GM21381 (cell line): ENCODE results near the gene PRKRIP1.
"Not testable (repeated sequence)": the region's sequence is repeated elsewhere in the genome, so short reads cannot be mapped to it uniquely, and the experiment has no call there.

Experiments used
- ATAC-seq: cut with Tn5 transposase; IDR thresholded peaks from one replicate; pipeline ENCODE4 v1.9.1; 2021; ENCODE audit warnings: mild to moderate bottlenecking, moderate library complexity; ENCODE audit not compliant: unreplicated experiment

The PRKRIP1 gene

DNA sequence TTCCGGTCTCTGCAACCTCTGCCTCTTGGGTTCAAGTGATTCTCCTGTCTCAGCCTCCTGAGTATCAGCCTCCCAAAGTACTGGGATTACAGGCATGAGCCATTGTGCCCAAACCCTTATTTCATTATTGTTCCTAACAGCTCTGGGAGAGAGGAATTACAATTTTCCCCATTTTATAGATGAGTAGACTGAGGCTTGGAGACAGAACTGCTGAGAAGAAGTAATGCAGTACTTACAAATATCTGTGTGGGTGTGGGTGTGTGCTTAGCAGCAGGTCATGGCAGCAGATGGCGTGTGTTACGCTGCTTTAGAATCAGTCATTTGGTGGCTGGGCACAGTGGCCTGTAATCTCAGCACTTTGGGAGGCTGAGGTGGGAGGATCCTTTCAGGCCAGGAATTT is 7.4 kb downstream of the PRKRIP1 start:
- no peak for ATAC-seq

DNA sequence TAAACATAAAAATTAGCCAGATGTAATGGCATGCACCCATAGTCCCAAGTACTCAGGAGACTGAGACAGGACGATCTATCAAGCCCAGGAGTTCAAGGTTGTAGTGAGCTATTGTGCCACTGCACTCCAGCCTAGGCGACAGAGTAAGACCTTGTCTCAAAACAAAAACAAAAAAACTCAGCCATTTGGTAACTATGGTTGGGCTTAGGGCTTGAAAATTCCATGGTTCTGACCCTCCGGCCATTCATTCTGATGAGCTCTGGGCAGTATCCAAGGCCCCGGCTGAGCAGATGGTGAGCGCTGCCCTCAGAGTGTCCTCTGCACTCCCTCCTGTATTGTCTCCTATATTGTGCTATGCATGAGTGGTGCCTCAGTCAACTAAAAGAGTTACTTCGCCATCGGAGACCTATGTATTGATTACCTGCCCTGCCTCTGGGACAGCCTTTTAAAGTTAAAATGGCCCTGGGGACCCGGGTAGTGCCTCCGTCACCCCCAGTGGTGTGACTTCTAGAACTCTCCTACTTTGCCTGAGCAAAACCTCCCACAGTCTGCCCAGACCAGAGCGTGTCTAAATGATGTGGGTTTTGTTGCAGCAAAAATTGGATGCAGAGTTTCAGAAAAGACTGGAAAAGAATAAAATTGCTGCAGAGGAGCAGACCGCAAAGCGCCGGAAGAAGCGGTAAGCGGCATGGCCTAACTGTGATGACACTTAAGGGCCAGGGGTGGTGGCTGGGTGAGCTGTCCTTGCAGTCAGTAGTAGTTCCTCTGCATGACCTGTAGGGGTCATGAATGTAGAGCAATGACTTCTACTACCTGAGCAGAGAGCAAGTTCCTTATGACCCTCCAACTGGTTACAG is 8.1 kb downstream of the PRKRIP1 start:
- ATAC-seq: peak; percentile 63

DNA sequence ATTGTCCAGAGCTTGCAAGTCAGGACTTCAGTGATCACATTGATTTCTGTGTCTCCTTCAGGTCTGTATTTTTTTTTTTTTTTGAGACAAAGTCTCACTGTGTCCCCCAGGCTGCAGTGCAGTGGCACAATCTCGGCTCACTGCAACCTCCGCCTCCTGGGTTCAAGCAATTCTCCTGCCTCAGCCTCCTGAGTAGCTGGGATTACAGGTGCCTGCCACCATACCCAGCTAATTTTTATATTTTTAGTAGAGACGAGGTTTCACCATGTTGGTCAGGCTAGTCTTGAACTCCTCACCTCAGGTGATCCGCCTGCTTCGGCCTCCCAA is 8.7 kb downstream of the PRKRIP1 start:
- not testable (repeated sequence) for ATAC-seq

DNA sequence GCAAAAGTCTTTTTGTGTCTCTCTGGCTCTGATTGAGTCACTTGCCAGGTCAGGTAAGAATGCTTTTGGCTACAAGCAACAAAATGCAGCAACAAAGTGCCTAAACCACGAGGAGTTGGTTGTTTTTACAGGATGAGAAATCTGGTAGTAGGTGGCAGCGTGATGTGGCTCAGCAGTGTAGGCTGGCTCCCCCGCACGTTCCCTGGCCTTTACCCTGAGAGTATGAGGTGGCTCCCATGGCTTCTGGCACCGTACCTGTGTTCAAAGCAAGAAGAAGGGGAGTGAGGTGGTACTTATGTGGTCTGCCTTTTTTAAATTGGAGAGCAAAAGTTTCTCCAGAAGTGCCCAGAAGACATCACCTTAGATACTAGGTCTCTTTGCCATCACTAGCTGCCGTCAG is 11.7 kb downstream of the PRKRIP1 start:
- ATAC-seq: no peak

DNA sequence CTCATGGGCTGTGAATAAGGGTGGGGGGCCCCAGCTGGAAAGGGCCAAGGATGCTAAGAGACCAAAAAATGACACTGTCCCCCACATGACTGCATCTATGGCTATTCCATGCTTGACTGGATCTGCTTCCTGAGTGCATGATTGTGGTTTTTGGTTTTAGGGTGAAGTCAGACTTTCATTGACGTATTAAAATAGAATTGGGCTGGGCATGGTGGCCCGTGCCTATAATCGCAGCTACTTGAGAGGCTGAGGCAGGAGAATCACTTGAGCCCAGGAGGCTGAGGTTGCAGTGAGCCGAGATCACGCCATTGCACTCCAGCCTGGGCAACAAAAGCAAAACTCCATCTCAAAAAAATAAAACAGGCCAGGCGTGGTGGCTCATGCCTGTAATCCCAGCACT is 12.4 kb downstream of the PRKRIP1 start:
- peak; percentile 61 for ATAC-seq

DNA sequence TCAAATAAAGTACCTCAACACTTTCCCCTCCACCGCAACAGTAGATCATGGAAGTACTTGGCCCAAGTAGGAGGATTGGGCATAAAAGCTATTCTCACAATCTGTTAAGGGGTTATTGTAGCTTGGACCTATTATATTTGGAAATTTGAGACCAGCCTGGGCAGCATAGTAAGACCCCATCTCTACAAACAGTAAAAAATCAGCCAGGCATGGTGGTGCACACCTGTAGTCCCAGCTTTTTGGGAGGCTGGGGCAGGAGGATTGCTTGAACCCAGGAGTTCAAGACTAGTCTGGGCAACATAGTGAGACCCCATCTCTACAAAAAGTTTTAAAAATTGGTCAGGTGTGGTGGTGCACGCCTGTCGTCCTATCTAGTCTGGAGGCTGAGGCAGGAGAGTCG is 13.2 kb downstream of the PRKRIP1 start:
- ATAC-seq: no peak

DNA sequence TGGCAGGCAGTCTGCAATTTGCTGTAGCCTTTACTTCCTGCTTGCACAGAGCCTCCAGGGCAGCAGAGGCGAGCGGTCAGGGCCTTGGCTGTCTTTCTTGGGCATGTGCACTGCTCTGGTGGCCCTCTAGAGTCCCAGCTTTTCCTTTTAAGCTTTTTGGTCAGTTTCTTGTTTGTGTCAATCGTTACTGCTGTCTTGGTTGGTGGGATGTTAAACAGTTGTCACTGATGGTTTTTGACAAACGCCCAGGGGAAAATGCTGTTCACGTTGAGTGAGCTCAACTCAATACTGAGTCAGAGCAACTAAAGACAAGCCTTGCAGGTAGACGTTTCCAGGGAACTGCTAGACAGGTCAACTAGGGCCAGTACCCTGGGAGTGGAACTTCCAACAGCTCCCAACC is 14.0 kb downstream of the PRKRIP1 start:
- no peak for ATAC-seq

DNA sequence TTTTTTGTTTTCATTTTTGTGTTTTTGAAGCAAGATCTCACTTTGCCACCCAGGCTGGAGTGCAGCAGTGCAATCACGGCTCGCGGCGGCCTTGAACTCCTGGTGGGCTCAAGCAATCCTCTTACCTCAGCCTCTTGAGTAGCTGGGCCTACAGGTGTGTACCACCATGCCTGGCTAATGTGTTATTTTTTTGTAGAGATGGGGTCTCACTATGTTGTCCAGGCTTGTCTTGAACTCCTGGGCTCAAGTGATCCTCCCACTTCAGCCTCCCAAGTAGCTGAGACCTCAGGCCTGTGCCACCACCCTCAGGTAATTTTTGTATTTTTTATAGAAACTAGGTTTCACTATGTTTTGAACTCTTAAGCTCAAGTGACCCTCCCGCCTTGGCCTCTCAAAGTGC is 14.8 kb downstream of the PRKRIP1 start:
- no peak for ATAC-seq

DNA sequence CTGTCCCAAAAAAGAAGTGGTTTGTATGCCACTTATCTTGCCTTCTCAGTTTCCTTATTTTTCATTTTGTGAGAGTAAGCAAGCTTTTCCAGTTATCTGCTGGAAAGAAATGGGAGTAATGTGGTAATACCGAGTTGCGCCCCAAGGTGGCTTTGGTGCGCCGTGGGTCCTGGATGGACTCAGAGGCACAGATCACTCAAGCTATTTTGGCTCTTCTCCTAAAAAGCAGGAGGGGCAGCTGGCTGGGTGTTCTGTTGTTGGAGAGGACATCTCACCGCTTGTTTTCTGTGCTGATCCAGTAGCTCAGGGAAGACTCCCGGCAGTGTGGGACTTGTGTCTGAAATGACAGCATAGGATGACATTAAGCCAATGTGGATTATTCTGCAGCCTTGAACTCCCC is 16.4 kb downstream of the PRKRIP1 start:
- no peak for ATAC-seq

DNA sequence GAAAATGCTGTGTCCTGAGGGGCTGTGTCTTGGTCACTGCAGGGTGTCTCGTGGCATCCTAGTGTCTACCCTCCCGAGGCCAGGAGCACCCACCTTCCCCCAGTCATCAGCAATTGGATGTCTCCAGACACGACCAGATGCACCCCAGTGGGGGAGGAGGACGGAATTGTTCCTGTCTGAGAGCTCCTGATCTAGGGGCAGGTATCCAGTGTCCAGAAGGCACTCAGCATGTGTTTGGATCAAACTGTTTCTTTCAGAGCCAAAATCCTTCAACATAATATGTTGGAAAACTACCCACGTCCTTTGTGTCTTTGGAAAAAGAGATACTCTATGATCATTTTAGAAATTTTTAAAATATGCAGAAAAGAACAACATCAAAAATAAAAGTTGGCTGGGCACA is 16.9 kb downstream of the PRKRIP1 start:
- no peak for ATAC-seq

DNA sequence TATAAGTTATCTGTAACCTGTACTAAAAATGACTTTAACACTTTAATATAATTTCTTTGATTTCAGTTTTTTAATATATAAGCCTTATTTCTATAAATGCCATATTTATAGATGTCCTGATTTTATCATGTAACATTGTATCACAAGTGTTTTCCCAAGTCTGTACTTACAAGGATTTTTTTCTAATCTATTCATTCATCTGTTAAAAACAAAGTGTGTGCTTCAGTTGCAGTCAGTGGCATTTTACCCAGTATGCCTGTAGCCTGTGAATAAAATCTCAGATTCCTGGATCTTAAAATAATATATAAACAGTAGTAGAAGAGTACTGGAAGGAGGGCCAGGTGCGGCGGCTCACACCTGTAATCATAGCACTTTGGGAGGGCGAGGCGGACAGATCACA is 17.4 kb downstream of the PRKRIP1 start:
- ATAC-seq: no peak

DNA sequence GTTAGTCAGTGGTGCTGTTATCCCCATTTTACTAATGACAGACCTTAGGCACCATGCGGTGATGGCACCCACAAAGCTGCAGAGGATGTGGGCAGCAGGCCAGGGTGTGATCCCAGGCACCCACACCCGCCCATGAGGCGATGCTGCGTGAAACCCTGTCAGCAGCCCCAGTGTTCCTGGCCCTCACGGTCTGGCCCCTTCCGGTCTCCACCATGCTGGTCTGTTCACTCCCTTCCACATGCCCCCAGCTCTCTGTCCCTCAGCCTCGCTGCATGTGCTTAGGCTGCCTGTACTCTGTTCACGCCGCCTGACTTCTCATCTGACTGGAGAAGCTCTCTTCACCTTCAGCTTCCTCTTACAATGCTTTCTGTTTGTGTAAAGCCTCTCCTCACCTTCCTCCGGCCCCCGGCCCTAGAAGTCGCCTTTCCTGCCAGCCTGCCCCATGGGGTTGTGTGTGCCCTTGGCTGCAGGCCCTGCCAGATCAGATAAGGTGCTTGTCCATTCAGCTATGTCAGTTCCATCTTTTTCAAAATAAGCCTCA is 19.6 kb downstream of the PRKRIP1 start:
- ATAC-seq: peak; percentile 53

DNA sequence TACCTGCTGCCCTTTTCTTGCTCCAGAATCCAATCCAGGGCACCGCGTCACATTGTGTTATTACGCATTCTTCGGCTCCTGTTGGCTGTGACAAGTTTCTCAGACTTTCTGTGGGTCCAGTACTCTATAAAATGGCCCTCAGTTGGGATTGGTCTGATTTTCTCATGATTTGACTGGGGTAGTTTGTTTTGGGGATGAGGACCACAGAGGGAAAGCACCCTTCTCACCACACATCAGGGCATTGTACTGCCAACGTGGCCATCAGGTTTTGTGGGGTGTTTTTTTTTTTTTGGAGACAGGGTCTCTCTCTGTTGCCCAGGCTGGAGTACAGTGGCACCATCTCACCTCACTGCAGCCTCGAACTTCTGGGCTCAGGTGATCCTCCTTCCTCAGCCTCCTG is 20.2 kb downstream of the PRKRIP1 start:
- ATAC-seq: no peak

DNA sequence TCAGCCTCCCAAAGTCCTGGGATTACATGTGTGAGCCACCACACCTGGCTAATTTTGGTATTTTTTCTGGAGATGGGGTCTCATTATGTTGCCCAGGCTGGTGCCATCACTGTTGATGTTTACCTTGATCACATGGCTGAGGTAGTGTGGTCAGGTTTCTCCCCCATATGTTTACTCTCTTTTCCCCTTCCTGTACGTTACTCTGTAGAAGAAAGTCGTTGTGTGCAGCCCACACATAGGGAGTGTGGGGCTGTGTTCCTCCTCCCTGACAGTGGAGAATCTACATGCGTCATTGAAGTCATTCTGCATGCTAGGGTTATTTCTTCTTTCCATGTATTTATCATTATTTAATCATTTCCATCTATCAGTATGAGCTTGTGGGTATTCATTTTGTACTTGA is 20.9 kb downstream of the PRKRIP1 start:
- ATAC-seq: no peak

DNA sequence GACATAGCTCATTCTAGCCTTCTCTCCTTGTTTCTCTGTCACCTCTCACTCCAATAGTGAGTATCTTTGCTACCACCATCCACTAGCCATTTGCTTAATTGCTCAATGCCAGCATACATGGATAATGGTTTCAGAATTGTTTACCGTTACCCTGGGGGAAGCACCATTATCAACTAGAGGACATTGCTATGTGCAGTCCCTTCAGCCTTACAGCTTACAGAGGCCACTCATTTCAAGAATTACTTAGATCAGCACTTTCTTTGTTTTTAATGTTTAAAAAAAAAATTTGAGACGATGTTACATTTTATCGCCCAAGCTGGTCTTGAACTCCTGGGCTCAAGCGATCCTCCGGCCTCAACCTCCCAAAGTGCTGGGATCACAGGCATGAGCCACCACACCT is 22.4 kb downstream of the PRKRIP1 start:
- no peak for ATAC-seq

DNA sequence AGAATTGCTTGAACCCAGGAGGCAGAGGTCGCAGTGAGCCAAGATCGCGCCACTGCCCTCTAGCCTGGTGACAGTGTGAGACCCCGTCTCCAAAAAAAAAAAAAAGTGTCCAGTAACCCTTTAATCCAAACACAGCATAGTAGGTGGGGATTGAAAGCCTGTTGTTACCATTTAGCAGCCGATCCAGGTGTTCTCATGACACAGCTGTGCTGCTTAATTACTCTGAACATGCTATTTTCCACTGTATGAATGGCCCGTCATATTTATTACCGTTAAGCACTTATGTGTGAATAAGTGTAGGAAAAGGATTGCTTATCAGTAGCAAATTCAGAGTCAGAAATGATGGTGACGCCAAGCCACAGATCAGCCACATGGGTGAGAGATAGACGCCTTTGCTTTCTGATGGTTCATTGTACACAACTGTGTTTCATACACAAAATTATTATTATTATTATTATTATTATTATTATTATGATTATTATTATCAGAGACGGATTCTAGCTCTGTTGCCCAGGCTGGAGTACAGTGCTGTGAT is 25.6 kb downstream of the PRKRIP1 start:
- ATAC-seq: no peak

DNA sequence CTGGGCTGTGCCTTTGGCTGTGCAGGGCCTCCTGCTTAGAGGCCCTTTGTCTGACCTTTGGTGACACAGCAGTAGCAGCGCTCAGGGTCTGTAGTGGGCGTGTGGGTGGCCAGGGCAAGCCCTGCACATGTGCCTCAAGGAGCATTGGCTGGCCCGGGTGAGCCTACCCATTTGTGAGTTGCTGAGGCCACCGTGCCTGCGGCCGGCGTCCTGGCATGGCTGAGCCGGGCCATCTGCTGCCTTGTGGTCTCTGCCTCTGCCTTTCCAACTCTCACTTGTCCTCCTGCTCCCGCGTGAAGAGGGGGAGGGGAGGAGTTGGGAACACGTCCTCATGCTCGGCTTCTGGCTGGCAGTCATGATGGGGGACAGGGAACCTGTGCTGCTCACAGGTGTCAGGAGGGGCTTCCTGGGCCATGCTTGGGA is 28.0 kb downstream of the PRKRIP1 start:
- no peak for ATAC-seq

DNA sequence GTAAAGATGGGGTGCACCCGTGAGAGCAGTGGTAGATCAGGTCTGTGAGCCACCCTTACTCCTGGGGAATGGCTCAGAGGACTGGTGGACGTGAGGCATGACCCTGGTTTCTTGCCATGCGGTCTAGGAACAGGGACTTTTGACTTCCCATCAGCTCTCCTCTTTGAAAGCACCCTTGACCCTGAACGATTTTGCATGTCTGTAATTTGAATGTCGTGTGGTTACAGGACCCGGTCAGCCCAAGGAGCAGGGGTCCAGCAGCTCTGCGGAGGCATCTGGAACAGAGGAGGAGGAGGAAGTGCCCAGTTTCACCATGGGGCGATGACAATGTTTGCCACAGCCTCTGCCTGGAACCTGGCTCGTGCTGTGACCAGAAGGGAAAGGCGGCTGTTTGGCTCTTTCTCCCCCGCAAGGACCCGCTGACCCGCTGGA is 28.6 kb downstream of the PRKRIP1 start:
- no peak for ATAC-seq

DNA sequence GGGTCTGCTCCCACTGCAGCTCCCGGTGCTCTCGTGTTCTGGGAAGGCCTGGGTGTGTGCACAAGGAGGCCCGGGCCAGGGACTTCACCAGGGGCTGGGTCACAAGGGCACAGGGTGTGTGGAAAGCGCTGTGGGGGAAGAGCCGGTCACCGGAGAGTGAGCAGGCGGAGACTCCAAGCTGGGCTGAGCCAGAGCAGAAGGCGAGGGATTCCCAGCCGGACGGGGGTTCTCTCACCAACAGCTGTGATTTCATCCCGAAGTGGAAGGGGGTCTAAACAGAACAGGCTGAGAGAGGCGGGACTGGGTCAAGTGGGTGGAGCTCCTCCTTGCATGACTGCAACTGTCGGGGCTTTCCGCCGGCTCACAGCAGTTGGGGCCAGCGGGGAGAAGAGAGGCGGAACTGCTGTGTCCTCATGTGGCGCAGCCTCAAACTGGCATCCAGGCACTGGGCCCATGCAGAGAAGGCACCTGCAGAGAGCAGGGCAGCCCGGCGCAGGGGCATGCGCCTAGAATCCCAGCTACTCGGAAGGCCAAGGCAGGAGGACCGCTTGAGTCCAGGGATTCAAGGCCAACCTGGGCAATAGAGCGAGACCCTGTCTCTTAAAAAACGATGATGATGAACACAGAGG is 29.6 kb downstream of the PRKRIP1 start:
- peak; percentile 65 for ATAC-seq

DNA sequence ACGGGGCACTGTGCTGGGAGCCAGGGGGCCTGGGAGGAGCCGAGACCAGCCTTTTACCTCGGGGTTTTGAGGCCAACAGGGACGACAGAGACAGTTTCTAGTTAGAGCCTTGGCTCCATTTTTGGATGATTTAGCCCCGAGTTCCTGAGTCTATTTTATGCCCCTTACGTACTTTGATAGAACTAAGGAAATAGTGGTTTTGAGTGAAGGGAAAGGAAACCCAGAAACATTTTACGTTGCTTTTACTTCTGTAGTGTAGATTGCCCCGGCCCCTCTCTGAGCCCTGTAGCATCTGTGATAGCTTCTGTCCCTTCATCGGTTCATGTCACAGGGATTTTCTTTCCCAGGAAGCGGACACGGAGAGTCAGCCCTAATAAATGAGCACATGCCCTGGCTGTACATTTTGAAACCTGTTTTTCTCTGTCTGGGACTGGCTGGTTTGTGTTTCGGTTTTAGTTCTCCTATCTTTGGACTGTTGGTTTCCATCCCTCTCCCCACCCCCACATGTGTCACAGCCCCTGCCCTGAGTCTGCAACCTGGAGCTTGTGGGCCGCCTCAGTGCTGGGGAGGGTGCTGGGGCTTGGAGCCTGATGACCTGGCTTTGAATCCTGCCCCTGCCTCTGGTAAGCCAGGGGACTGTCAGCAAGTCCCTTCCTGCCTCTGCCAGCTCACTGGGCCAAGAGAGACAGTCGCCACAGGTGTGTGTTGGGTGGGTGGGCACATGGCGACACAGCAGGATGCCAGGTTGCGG is 30.3 kb downstream of the PRKRIP1 start:
- peak; percentile 49 for ATAC-seq

DNA sequence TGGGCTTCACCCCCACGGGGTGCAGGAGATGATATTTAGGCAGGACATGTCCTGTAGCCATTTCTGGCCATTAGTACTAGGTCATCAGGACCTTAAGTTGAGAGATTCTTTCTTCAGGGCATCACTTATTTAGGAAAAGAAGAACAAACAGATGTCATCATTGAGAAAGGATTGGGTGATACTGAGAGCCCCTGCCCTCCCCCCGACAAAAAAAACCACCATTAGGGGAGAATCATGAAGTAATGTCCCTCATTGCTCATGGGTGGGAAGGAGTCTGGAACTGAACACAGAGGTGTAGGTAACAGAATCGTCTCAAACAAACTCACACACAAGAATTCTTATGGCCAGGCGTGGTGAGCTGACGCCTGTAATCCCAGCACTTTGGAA is 30.8 kb downstream of the PRKRIP1 start:
- no peak for ATAC-seq
